ENCODE measurements around the gene MED8. TPM values are rescaled to one million over a fixed set of nuclear protein-coding genes. Genes with fewer than 3 reads are reported as not detected.
"Not testable (repeated sequence)": the region's sequence is repeated elsewhere in the genome, so short reads cannot be mapped to it uniquely, and the experiment has no call there.

Gene MED8
- total RNA-seq, 1 donor from 2014 or later, result 36.9 TPM

DNA sequence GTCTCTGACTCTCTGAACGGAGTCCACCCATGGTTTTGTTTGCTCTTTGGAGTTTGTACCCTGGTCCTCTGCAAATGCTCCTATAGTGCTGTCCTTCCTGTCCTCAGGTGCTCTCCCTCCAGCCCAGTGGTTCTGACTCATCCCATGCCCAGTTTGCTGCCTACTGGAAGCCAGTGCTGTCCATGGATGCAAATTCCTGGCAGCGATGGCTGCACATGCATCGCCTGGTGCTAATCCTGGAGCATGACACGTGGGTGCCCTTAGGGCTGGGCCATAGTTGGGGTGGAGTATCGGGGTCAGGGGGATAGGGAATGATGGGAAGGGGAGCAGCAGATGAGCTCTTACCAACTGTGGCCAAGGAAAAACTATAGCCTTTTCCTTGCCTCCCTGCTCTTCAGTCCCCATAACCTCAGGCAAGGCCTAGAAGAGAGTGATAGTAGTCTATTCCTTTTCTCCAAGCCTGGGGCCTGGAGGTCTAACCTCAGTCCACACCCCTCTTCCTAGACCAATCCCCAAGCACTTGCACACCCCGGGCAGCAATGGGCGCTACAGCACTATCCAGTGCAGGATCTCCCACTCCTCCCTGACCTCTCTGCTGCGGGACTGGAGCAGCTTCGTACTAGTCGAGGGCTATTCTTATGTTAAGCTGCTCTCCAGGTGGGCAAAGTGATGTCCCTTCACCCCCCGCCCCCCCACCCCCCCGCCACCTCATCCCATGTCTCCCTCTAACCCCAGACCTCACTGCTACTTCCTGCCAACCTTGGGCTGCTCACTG, 32.6 kb upstream of the MED8 start:
- intact Hi-C loops (cut with micrococcal nuclease), result no loop called here

- intact Hi-C loops (cut with micrococcal nuclease), result no loop called here
Measured at GRCh38 chr1:43421396-43421795, 31.8 kb upstream of the MED8 start.

GRCh38 chr1:43420874-43421273, 31.3 kb upstream of the MED8 start:
- intact Hi-C loops (cut with micrococcal nuclease), result no loop called here

GRCh38 chr1:43419627-43420425, 30.2 kb upstream of the MED8 start:
- intact Hi-C loops (cut with micrococcal nuclease), result no loop called here

DNA sequence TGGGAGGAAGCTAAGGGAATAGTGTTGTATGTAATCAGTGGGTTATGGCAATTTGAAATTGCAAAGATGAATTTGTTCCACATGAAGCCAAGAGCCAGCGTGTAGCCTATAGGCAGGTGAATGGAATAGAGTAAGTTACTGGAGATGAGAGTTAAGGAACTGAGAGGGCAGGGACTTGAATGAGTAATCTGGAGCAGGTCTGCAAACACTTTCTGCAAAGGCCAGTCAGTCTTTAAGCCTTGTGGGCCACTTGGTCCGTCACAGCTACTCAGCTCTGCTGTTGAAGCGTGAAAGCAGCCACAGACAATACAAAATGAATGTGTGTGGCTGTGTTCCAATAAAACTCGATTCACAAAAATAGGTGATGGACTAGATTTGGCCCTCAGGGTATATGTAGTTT, 29.3 kb upstream of the MED8 start:
- intact Hi-C loops (cut with micrococcal nuclease), result no loop called here

DNA sequence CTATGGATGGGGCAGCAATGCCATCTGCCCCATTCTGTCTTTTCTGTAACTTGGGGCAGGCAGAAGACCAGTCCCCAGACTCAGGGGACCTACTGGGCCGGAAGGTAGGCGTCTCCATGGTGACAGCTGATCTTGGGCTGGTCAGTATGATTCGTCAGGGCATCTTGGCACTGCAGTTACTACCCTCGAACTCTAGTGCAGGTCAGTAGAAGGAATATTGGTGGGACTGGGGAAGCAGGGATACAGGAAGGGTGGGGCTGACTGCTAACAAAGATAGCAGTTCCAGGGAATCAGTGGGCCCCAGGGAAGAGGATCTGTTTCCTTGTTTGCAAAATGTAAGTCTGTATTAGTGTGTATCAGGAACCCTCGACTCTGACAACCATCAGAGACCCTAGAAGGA, 26.3 kb upstream of the MED8 start:
- intact Hi-C loops (cut with micrococcal nuclease), result no loop called here

DNA sequence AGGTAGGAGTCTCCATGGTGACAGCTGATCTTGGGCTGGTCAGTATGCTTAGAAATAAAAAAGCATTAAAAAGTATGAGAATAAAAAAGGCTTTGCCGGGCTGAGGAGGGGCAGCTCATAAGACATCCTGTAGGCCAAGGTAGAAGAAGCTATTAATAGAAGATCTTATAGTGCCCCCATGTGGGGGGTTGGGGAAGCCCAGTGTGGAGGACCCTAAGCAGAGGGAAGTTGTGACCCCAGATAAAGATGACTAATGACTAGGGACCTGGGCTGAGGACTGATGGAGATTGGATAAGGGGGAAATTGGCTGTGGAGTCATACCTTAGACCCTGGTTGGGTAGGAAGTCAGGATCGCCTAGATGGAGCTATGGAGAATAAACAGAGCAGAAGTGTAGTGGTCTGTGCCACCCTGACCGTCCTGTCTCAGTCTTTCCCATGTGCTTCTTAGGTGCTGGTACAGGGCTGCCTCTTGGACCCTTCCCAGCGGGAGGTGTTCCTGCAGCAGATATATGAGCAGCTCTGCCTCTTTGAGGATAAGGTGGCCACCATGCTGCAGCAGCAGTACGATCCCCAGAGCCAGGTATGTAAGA, 25.1 kb upstream of the MED8 start:
- intact Hi-C loops (cut with micrococcal nuclease), result loop anchor here (1.0 kb wide), 2 partner anchors 176 to 187 kb away; no protein-coding TSS in a partner anchor

- intact Hi-C loops (cut with micrococcal nuclease), result not testable (repeated sequence)
Measured at GRCh38 chr1:43413426-43413825, 23.8 kb upstream of the MED8 start.

- intact Hi-C loops (cut with micrococcal nuclease), result no loop called here
Measured at GRCh38 chr1:43410571-43410970, 21.0 kb upstream of the MED8 start.

GRCh38 chr1:43405876-43406234, 16.3 kb upstream of the MED8 start:
- intact Hi-C loops (cut with micrococcal nuclease), result no loop called here

DNA sequence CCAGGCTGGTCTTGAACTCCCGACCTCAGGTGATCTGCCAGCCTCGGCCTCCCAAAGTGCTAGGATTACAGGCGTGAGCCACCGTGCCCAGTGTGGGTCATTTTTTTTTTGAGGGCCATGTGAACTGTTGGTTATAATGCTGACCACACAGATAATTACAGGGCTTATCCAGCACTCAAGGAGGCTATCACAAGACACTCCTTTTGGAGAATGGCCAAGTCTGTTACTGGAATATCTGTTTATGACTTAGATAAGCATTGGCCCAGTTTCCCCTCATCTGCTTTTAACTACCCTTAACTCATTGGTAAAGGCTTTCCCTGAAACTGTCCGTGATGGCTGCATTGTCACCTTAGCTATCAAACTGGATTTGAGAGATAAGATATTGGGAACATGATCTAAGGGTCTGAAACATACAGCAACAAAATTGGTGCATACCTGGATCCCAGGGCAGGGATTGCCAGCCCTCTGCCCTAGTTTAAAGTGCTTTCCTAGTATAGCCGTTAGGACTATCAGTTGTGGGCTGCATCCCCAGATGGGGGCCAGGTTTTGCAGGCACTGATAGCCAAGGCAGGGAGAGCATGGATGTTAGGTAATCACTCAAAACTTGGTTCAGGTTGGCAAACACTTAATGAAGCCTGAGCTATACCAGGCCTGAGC, 15.7 kb upstream of the MED8 start:
- intact Hi-C loops (cut with micrococcal nuclease), result no loop called here

GRCh38 chr1:43404353-43404752, 14.8 kb upstream of the MED8 start:
- intact Hi-C loops (cut with micrococcal nuclease), result no loop called here

DNA sequence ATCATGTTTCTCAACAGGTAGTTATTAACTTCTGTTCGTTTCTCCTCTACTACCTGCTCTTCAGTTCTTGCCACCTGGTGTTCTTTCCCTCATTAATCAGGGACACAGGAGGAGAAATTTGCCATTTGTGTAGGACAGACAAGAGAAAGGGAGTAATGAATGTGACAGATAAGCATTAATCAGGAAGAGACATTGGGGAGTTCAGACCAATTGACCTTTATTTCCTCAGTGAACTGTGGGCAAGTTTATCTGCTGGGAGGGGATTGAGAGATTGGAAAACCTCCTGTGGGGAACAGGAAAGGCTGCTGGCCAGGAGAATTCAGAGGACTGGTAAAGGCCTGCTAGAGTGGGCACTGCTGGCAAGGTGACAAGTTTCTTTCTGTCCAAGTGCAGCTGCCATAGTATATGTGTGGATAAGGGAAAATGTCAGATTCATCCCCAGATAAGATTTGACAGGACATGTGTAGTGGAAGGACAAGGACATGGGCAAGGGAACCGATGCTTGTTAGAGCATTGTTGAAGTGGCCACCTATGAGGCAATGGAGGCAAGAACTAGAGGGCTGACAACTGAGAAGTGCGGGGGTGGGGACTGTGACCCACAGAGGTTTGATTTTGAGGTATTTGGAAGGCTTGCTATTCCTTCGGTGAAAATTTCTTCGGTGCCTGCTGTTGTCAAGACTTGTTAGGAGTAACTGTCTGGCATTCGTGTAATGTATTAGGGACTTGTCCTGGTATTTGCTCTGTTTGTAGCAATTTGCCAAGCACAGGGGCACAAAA, 12.7 kb upstream of the MED8 start:
- intact Hi-C loops (cut with micrococcal nuclease), result no loop called here

DNA sequence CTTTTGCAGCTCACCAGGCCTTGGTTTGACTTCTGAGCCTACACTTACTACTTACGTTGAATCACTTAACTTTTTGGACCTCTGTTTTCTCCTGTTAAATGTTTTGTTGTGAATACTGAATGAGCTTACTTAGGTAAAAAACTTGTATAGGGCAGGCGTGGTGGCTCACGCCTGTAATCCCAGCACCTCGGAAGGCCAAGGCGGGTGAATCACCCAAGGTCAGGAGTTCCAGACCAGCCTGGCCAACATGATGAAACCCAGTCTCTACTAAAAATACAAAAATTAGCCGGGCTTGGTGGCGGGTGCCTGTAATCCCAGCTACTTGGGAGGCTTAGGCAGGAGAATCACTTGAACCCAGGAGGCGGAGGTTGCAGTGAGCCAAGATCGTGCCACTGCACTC, 10.8 kb upstream of the MED8 start:
- intact Hi-C loops (cut with micrococcal nuclease), result not testable (repeated sequence)

- intact Hi-C loops (cut with micrococcal nuclease), result no loop called here
Measured at GRCh38 chr1:43398227-43398626, 8.6 kb upstream of the MED8 start.

DNA sequence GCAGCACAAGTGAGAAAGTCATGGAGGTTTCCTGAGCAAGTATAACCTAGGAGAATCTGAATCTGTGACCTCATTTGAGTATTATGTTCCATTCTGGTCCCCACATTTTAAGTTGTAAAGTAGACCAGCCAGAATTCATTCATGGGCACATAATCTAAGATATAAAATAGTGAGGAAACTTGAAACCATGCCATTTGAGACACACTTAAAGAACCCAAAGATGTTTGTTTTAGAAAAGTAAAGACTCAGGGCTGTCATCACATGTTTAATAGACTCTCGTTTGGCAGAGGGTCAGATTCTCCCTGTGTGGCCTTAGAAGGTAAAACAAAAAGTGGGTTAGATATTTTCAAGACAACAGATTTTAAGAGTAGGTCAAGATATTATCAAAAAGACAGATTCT, 6.5 kb upstream of the MED8 start:
- intact Hi-C loops (cut with micrococcal nuclease), result no loop called here

GRCh38 chr1:43395523-43395922, 5.9 kb upstream of the MED8 start:
- intact Hi-C loops (cut with micrococcal nuclease), result no loop called here

DNA sequence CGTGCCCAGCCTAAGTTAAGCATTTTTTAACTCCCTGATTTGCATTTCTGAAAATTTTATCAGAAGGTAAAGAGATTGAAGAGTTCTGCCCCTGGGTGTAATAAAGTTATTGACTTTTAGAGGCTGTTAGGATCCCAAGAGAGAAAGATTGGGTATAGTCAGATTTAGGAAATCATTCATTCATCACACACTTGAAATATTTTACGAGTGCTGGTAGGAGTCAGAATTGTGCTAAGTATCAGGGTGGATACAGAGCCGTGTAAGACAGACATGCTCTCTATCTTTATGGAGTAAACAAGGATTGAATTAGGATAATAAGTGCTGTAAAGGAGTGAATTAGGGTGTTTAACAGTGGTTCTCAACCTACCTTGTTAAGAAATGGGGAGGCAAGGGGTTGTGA, 3.1 kb upstream of the MED8 start:
- intact Hi-C loops (cut with micrococcal nuclease), result no loop called here

DNA sequence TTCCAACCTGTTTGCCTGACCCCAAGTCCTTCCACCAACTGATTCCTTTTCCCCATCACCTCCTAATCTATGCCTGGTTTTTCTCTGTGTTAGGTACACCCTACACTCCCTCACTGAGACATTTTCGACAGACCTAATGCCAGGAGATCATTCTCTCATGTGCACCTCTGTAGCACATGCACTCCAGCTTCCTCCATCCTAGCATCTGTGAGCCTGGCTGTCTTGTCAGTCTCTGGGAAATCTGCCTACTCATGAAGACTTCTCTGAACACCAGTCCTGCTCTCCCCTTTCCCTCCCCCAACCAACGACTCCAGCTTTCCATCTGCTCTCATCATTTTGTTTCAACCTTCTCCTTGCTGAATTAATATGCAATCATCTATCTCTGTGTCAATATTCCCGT, 987 bp downstream of the MED8 start:
- intact Hi-C loops (cut with micrococcal nuclease), result loop anchor here (1.0 to 2.0 kb wide), 2 partner anchors 20 to 30 kb away; partner anchors contain the start of genes CDC20 and ELOVL1

DNA sequence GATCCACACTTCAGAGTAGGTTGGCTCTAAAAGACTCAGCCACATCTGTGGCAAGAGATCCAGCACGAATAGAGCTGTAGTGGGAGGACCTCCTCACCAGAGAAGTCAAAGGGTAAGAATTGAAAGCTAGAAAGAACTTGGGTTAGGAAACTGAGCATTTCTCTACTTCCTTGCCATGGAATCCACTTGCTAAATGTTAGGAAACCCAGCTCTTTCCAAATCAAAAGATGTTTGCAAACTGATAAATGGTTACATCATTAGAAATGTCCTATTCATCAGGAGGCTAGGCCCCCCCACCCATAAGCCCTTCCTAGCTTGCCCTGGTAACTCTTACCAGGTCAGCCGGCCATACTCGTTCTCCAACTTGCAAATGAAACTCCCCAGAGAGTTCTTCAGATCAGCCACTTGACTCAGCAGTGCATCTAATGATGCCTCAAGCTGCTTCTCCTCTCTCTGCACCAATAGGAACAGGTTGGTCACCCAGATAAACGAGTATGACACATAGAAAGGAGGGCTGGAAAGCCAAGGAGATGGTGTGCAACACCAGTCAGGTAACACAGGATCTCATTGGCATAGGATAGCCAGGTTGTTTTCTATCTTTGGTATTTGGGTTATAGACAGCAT, 1.5 kb downstream of the MED8 start:
- intact Hi-C loops (cut with micrococcal nuclease), result loop anchor here (2.0 kb wide), 1 partner anchor 29 kb away; the partner anchor contains the start of gene CDC20
